Lung microvascular endothelial cell (primary cell): ENCODE results near the gene MINDY4B. TPM values are rescaled to one million over a fixed set of nuclear protein-coding genes. Genes with fewer than 3 reads are reported as not detected.

Experiments
- DNase-seq, 2 donors: peaks; one replicate each; pipeline versions ENCODE4 v3.0.0 to v3.0.0-alpha.2; 2010; ENCODE audit warnings: low read depth in 2 of 2
- total RNA-seq: library from RNA; depleted of rRNA; stranded (reverse); fragments of >200 nt; gene quantifications from 2 replicates; pipeline ENCODE4 v1.2.1, GENCODE V29; 2014

The MINDY4B gene
- total RNA-seq, 1 donor from 2014 or later: not detected

DNA sequence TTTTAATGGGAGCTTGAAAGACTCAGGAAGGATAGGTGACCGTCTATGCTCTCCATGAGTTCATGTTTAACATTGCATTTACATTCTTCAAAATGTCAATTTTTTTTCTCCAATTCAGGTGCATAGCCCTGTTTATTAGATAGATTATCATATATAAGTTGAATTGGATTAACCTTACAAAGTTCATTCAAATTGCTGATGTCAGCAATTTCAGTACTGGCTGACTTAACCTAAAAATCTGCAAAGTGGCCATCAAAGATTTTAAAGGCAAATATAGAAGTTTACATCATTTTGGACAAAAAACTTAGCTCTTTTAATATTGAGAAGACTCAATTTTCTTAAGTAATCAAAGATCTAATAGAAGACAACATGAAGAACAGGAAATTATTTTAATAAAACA lies 57.8 kb downstream of the MINDY4B start:
- DNase-seq: no peak

GRCh38 chr3:150844484-150844883 lies 60.8 kb downstream of the MINDY4B start:
- DNase-seq: no peak

DNA sequence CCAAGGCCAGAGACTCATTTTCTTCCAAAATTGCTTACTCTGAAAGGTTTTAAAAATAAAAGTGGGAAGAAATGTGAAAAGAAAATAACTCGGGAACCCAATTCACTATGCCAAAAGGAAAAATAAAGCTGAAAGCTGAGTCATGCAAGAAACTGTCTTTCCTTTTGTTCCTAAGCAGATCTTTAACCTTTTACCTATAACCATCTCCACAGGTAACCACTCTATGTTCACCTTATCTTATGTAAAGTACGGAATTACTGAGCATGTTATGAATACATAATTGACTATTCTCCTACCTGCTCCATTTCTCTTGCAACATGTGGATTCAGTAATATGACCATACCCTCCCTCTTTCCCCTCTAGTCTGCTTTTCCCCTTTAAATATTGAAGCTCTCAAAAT lies 62.0 kb downstream of the MINDY4B start:
- no peak for DNase-seq

DNA sequence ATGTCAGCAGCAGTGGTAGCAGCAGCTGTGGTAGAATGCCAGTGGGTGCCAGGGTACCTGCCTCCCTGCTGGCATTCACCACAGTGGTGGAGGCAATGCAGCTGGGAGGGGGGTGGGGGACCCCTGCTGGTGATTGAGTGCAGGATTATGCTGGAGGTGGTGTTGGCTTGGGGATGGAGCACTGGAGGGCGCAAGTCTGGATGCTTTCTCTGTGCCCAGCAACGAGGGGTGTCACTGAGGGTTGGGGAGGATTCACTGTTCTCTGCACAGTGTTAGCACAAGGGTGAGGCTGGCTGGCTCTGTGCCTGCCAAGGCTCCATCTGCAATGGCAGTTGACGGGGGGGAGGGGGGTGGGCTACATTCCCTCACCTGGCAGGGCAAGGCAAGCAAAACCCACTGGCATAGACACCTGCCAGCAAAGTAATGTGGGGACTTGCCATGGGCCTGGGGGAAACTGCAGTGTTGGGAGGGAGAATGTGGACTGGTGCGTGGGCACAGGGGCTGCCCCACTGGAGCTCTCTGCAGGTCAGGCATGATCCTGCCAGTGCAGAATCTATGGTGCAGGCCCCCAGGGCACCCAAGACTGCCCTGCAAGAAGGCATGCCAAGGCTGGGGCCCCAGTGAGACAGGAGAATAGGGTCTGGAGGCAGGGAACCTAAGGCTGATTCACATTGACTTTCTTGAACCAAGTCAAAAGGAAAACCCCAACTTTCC lies 64.3 kb downstream of the MINDY4B start:
- DNase-seq: no peak

DNA sequence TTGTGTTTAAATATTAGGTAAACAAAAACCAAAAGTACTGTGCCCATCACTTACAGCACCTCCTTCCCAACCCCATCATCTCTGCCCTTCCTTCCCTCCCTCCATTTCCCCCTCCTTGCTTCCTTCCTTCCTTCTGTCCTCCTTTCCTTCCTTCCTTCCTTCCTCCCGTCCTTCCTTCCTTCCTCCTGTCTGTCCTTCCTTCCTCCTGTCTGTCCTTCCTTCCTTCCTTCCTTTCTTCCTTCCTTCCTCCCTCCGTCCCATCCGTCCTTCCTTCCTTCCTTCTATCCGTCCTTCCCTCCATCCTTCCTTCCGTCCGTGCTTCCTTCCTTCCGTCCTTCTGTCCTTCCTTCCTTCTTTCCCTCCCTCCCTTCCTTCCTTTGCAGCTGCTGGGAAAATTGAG lies 74.5 kb downstream of the MINDY4B start:
- DNase-seq: no peak

GRCh38 chr3:150830094-150830681 lies 75.1 kb downstream of the MINDY4B start:
- DNase-seq: no peak

DNA sequence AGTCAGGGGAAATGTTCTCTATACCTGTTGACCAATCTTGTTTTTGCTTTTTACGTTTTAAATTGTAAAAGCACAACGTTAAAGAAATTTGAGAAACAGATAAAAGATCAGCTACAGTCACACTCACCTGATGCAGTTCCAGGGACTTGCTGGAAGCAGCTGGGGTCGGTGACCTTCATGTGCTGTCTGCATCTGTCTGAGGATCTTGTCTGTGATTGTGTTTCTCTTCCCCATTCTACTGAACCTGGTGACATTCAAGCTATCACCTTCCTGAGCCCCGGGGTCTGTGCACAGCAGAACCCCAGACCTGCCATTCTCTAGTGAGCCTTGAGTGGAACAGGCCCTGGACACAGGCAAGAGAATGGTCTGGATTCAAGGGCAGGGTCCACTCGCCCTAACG lies 75.8 kb downstream of the MINDY4B start:
- no peak for DNase-seq

- DNase-seq: no peak
Observed at GRCh38 chr3:150828997-150829396, 76.2 kb downstream of the MINDY4B start.

- DNase-seq: no peak
Observed at GRCh38 chr3:150828261-150828660, 77.0 kb downstream of the MINDY4B start.

DNA sequence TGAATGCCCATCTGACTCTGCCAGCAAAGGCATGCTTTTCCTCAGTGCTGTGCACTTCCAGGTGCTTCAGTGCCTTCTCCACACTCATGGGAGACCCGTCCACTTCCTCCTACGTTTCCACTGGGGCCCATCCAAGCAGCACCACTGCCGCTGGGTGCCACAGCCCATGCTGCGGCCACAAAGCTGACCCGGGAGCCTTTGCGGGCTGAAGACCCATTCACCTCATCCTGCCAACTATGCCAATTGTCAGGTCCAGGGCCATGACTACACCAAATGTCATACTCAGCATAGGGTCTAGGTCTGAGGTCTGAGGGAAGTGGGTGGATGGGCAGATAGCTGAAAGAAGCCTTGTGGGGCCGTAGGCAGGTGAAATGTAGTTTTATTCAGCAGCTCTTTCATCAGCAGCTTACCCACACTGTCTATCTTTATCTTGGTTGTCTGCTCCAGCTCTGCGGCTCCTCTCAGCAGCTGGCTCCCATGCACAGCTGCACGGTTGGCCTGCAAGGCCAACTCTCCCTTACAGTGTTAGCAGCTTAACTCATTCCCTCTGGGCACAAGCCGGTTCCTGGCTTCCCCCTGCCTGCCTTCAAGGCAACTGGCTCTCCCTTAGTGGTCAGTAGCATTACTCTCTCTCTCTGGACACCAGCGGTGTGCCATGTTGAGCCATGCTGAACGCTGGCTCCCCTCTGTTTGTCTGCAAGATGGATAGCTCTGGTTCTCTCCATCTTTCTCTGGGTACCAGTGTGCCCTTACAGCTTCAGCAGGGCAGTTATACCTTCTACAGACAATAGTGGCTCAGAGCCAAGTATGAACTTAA lies 78.6 kb downstream of the MINDY4B start:
- no peak for DNase-seq

GRCh38 chr3:150825916-150826377 lies 79.3 kb downstream of the MINDY4B start:
- no peak for DNase-seq

GRCh38 chr3:150825192-150825915 lies 79.9 kb downstream of the MINDY4B start:
- no peak for DNase-seq

- no peak for DNase-seq
Observed at GRCh38 chr3:150823277-150823676, 82.0 kb downstream of the MINDY4B start.

- DNase-seq: no peak
Observed at GRCh38 chr3:150822636-150823035, 82.6 kb downstream of the MINDY4B start.

Other genes starting within 250 kb of the MINDY4B start
- not detected in 2 replicates for gene ERICH6, start 201.5 kb downstream of the MINDY4B start, total RNA-seq
- 7.8 and 14.5 TPM in 2 replicates for gene SIAH2, start 142.3 kb downstream of the MINDY4B start, total RNA-seq
- not detected in 2 replicates for gene CLRN1, start 67.3 kb upstream of the MINDY4B start, total RNA-seq
- gene MED12L, start 180.2 kb upstream of the MINDY4B start, total RNA-seq: under 0.01 TPM in 1 of 2 replicates, not detected in the other